Kidney tubule cell (primary cell): ENCODE measurements around the gene AKNAD1.
A peak's percentile ranks its signal among the peaks of the same experiment; 100 is the strongest.
"Not testable (repeated sequence)": the region's sequence is repeated elsewhere in the genome, so short reads cannot be mapped to it uniquely, and the experiment has no call there.

ENCODE experiments used
- DNase-seq: peaks from one replicate; pipeline ENCODE4 v3.0.0-alpha.2; 2018; ENCODE audit warnings: low spot score

AKNAD1 gene

DNA sequence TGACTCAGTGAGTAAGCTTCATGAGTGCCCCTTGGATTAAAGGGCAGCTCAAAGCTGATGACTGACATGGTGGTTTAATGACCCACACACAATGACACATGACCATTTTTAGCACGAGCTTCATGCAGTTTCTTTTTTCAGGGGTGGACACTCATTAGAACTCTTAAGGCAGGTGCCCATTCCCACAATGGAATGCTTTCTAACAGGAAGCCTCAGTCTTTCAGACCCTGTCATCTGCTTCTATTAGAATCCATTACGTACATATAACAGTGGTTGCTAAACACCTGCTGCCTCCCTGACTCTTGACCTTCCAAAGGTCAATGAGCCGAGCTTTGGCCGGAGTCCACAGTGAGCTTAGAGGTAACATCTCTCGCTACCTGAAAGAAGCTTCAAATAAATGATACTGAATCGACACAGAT is 27.4 kb downstream of the AKNAD1 start:
- DNase-seq: peak; percentile 85

GRCh38 chr1:108828074-108828961 is 28.6 kb downstream of the AKNAD1 start:
- peak; percentile 77 for DNase-seq

- DNase-seq: no peak
Measured at GRCh38 chr1:108826081-108826635, 30.7 kb downstream of the AKNAD1 start.

GRCh38 chr1:108824051-108824450 is 32.8 kb downstream of the AKNAD1 start:
- DNase-seq: no peak

DNA sequence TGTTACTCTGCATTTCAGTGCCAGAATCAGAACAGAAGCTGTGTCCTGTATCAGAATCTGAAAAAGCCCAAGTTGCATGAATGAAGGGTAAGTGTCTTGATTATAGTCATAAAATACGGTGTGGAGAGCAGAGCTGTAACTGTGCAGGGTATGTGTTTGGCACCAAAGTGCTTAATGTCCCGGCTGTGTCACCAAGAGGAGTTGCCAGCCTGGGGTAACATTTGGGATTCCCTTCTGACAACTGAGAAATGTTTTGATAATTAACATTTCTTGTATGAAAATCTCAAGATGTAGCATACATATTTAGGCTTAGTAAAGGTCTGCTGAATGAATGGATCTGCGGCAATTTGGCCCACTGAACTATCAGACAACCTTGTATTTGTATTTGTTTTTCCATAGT is 33.3 kb downstream of the AKNAD1 start:
- DNase-seq: no peak

DNA sequence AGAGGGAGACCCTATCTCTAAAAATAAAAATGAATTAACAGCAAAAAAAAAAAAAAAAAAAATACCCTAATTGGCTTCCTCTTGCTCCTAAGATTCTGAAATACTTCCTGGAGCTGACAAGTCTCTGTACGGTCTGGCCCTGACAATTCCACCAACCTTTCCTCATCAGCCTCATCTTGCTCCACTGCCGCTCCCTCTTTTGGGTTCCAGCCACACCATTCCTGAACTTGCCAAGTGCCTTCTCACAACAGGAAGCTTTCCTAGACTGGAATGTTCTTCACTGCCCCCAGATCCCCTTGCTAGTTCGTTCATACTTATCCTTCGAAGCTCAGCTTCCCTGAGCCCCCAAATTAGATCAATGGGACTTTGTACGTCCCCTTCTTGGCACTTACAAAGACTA is 37.0 kb downstream of the AKNAD1 start:
- no peak for DNase-seq

GRCh38 chr1:108817811-108818210 is 39.1 kb downstream of the AKNAD1 start:
- DNase-seq: no peak

GRCh38 chr1:108817016-108817415 is 39.9 kb downstream of the AKNAD1 start:
- DNase-seq: no peak

DNA sequence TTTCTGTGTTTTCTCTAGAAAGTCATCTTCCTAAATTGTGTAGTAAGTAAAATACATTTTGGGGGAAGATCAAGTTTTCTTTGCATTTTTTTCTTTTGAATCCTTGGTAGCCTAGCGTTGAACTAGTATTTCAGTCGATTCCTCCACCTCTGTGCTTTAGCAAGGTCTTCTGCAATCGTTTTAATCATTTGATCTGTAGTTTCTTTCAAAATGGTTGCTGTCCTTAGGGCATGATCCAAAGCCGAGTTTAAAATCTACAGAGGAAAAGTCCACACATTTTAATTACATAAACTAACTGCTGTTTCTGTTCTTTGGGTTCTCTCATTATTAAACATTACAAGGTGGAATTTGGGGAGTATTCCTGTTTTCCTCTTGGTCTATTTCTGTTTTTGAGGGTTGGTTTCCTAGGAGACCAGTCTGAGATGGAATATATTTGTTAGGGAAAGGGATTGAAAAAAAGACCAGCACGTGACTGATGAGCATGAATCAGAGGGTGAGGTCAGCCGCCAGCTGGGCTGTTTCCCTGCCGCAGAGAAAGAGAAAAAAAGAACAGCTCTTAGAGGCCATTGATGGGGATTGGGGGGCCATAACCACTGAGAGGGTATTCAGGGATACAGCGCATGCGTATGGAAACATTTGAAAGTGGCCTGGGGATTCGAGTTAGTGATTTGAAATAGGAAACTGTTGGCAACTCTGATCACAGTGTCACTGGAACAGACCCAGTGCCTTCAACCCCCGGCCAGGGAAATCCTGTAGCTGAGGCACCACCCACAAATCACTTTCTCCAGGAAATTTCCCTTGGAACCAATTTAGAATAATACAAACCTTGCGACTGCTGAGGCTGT is 40.6 kb downstream of the AKNAD1 start:
- DNase-seq: peak; percentile 92

DNA sequence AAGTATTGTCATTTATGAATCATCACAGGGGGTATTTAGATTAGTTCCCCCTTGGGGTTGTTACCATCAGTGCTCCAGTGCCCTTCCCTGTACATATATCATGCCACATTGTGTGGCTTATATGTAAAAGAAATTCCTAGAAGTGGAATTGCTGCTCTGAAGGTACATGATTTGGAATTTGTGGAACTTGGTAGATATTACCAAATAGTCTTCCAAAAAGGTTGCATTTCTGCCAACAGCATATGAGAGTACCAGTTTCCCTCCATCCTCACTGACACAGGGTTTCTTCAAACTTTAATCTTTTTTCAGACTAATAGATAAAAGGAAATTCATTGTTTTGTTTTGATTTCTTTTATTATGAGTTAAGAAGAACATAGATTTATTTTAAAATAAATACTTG is 41.3 kb downstream of the AKNAD1 start:
- DNase-seq: no peak

DNA sequence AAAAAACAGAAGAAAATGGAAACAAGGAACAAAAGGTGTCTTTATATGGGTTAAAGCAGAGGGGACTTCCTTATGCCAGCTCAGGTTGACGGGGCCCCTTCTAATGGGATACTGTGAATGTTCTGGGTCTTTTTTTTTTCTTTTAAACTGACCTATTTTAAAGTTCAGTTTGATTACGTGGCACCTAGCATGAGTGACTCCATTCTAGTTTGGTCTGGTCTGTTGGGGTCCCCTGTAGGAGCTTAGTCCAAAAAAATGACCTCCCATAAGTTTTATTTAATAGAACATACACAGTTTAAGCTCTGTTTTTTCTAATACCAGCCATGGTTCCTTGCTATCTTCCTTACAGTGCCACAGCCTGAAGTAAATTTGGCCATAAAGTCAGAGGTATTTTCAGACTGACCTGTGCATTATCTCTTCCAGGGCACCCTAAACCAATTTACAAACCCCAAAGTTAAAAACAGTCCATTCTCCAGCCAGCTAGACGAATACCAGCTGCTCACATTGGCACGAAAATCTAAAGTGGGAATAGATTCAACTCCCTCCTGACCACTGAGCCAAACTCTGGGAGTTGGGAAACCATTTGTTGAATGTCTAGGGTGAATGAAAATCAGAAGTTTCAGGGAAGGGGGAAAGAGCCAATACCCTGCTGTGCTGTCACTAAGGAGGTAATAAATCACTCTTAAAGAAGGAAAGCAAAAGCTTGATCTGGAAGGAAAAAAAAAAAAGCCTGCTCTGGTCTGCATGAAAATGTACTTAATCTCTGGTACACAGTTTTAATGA is 42.4 kb downstream of the AKNAD1 start:
- no peak for DNase-seq

DNA sequence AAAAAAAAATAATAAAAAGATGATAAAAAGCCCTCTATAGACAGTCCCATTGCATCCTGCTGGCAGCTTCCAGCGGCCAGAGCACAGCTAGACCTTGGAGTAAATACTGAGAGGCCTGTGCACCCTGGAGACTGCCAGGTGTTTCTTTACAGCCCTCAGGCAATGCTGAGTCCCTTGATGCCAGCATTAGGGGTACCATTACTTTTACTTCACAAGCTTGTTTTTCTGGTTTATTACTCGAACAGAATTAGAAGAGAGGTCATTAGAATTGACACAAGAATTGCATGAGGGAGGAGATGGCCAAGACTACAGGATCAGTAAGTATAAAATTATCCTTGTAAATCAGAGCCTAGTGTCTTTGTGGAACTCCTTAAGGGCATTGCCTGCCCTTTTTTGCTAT is 43.6 kb downstream of the AKNAD1 start:
- DNase-seq: no peak

DNA sequence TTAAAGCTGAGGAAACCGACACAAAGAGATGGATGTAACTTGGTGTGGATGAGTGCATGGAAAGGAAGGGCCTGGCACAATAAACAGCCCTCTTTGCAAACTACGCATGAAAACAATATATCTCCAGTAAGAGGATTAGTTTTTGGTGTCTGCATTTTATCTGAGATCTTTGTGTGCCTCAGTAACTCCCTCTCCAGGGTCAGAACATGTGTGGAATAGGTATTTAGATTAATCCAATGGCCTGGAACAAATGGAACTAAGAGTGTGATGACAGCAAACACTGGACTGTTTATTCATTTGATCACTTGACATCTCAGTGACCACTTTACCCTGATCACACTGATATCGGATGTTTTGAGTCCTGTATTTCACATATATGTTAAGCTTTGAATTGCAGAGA is 45.3 kb downstream of the AKNAD1 start:
- DNase-seq: no peak

DNA sequence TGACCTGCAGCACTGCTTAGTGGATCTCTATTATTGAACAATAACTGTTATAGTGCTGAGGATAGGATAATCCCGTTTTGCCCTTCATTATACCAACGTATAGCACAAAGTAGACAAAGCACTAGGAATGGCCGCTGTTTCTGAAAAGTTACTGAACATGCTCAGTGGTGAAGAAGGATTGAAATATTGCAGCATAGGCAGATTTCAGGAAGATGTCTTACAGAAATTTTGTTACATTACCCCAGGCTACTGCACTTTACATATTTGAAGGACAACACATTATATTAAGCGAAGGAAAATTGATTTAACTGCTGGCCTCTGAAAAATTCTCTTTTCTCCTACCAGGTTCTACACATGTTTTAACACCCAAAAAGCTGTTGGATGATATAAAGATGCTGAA is 48.5 kb downstream of the AKNAD1 start:
- DNase-seq: no peak

GRCh38 chr1:108803548-108803947 is 53.3 kb downstream of the AKNAD1 start:
- no peak for DNase-seq

- no peak for DNase-seq
Measured at GRCh38 chr1:108801101-108801500, 55.8 kb downstream of the AKNAD1 start.

GRCh38 chr1:108799001-108799400 is 57.9 kb downstream of the AKNAD1 start:
- no peak for DNase-seq

DNA sequence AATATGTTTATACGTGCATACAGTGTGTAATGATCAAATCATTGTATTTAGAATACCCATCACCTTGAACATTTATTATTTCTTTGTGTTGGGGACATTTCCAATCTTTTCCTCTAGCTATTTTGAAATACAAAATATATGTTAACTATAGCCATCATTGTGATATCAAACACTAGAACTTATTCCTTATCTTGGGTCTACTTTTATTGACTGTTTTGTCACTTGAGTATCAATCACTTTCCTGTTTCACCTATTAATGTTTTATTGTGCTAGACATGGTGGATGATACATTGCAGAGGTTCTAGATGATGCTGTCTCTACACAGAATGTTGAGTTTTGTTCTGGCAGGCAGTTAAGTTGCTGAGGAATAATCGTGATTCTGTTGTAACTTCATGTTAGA is 64.5 kb downstream of the AKNAD1 start:
- DNase-seq: no peak

DNA sequence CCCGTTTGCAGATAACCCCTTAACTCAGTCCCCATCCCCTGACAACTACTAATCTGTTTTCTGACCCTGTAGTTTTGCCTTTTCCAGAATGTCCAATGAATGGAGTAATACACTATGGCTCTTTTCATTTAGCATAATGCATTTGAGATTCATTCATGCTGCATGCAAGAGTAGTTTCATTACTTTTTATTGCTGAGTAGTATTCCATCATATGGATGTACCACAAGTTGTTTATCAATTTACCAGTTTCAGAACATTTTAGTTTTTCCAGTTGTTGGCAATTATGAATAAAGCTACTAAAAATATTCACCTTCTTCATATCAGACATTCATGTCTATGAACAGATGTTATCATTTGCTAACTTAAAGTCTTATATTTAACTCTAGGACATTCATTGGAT is 65.1 kb downstream of the AKNAD1 start:
- no peak for DNase-seq

DNA sequence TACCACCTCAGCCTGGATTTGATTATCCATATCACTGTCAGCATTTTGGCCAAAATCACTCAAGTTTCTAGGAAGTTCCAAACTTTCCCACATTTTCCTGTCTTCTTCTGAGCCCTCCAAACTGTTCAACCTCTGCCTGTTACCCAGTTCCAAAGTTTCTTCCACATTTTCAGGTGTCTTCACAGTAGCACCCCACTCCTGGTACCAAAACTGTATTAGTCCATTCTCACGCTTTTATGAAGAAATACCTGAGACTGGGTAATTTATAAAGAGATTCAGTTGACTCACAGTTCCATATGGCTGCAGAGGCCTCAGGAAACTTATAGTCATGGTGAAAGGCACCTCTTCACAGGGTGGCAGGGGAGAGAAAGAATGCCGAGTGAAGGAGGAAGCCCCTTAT is 71.0 kb downstream of the AKNAD1 start:
- no peak for DNase-seq

- DNase-seq: no peak
Measured at GRCh38 chr1:108785264-108785663, 71.6 kb downstream of the AKNAD1 start.

DNA sequence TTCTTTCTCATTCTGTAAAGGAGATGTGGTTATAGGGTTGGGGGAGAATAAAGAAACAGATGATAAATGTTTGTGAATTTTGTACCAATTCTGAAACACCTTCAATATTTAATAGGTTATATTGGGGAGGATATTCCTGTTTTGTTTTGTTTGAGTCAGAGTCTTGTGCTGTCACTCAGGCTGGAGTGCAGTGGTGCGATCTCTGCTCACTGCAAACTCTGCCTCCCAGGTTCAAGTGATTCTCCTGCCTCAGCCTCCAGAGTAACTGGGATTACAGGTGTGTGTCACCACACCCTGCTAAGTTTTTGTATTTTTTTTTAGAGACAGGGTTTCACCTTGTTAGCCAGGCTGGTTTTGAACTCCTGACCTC is 75.3 kb downstream of the AKNAD1 start:
- DNase-seq: not testable (repeated sequence)
